GM19240 (cell line): ENCODE measurements around the gene FAM221B.

ENCODE experiments used
- DNase-seq: peaks from one replicate; pipeline ENCODE4 v3.0.0; 2011; ENCODE audit warnings: low spot score; ENCODE audit not compliant: insufficient read length

FAM221B gene

GRCh38 chr9:35828716-35829083 is at the start of gene FAM221B:
Gene FAM221B (minus strand): TSS chr9:35828732. CDS start chr9:35826161, 2,571 bp downstream.
- no peak for DNase-seq

- no peak for DNase-seq
Observed at GRCh38 chr9:35872505-35872904, 44.0 kb upstream of the FAM221B start.

GRCh38 chr9:35871545-35871944 is 43.0 kb upstream of the FAM221B start:
- DNase-seq, result no peak

- no peak for DNase-seq
Observed at GRCh38 chr9:35870351-35870923, 41.9 kb upstream of the FAM221B start, which contains the start of gene OR13J1. Gene OR13J1 (minus strand): TSS chr9:35870401. CDS start chr9:35870401, 0 bp downstream.

GRCh38 chr9:35869621-35870216 is 41.2 kb upstream of the FAM221B start:
- DNase-seq, result no peak

GRCh38 chr9:35868933-35869332 is 40.4 kb upstream of the FAM221B start:
- DNase-seq, result no peak

- no peak for DNase-seq
Observed at GRCh38 chr9:35867538-35867937, 39.0 kb upstream of the FAM221B start.

- DNase-seq, result no peak
Observed at GRCh38 chr9:35864695-35865255, 36.2 kb upstream of the FAM221B start.

- DNase-seq, result no peak
Observed at GRCh38 chr9:35863583-35863982, 35.1 kb upstream of the FAM221B start.

GRCh38 chr9:35862328-35862727 is 33.8 kb upstream of the FAM221B start:
- no peak for DNase-seq

- DNase-seq, result no peak
Observed at GRCh38 chr9:35861161-35861897, 32.8 kb upstream of the FAM221B start.

GRCh38 chr9:35859990-35860339 is 31.4 kb upstream of the FAM221B start:
- DNase-seq, result no peak

- no peak for DNase-seq
Observed at GRCh38 chr9:35859310-35859989, 30.9 kb upstream of the FAM221B start.

- DNase-seq, result no peak
Observed at GRCh38 chr9:35858458-35858857, 29.9 kb upstream of the FAM221B start.

- DNase-seq, result no peak
Observed at GRCh38 chr9:35856882-35857281, 28.4 kb upstream of the FAM221B start.

- DNase-seq, result no peak
Observed at GRCh38 chr9:35856206-35856605, 27.7 kb upstream of the FAM221B start.

GRCh38 chr9:35854091-35854762 is 25.7 kb upstream of the FAM221B start:
- DNase-seq, result no peak

- DNase-seq, result no peak
Observed at GRCh38 chr9:35852876-35853865, 24.6 kb upstream of the FAM221B start.

- DNase-seq, result no peak
Observed at GRCh38 chr9:35852267-35852815, 23.8 kb upstream of the FAM221B start.
